NCI-H1930 (cell line): ENCODE data around the gene RHOT1.
"Not testable (repeated sequence)": the region's sequence is repeated elsewhere in the genome, so short reads cannot be mapped to it uniquely, and the experiment has no call there.

Source experiments
- DNase-seq, 2 experiments: peaks; one replicate each; lab custom pipeline; 2025; lab: John Stamatoyannopoulos, UW

RHOT1 gene

GRCh38 chr17:32227910-32228309 lies 85.6 kb downstream of the RHOT1 start:
- no peak for DNase-seq

GRCh38 chr17:32235588-32235987 lies 93.3 kb downstream of the RHOT1 start:
- no peak for DNase-seq

DNA sequence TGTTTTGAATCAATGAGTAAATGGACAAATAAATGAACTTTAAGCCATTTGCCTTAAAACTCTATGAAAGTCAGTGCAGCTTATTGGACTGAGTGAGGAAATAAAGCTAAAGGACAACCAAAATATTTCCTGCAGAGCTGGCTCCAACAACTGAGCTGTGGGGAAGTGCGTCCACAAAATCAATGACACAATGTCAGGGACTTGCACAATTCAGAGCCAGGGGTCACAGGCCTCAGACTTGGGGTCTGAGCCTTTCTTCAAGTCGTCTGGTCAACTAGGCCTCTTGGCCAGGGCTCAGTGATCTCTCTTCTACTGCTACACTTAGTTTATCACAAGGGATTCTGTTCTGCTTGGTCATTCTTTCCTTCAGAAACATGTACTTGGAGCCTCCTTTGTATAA lies 97.2 kb downstream of the RHOT1 start:
- DNase-seq: no peak

DNA sequence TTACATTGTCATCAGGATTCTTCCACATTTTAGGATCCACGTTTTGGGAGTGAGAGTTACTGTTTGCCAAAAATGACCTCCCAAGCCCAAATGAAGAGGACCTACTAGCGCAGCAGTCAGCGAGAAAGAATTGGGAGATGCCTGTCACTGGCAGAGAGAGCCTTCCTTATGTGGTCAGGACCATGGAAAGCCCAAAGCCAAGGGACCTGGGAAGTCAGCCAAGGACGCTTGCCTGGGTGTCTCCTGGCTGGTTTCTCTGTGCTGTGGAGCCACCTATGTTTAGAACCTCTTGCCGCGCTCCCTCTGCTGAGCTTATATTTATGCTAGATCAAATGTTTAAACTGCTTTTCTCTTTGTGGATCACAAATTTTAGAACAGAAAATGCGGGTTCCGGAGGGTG lies 98.4 kb downstream of the RHOT1 start:
- no peak for DNase-seq

DNA sequence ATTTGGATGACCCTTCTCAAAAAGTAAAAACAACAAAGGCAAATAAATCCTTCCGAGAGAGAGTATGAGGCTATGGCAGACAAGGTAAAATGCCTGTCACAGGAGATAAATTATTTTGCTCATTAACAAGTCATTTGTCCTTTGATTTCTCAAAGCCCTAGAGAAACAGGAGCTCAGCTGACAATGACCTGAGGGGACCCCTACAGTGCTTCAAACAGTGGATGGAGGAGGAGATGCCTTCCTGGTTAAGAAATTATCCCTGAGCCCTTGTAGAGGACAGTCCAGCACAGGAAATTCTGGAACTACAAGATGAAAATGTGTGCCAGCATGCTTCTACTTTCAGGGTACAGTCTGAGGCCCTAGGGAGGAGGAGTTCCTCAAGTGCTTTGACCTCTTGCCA lies 99.3 kb downstream of the RHOT1 start:
- no peak for DNase-seq

GRCh38 chr17:32249475-32249874 lies 107.2 kb downstream of the RHOT1 start:
- DNase-seq: no peak

- peak; percentile 48 to 69 for DNase-seq
These were observed 110.9 kb downstream of the RHOT1 start for GRCh38 chr17:32253117-32253611.

DNA sequence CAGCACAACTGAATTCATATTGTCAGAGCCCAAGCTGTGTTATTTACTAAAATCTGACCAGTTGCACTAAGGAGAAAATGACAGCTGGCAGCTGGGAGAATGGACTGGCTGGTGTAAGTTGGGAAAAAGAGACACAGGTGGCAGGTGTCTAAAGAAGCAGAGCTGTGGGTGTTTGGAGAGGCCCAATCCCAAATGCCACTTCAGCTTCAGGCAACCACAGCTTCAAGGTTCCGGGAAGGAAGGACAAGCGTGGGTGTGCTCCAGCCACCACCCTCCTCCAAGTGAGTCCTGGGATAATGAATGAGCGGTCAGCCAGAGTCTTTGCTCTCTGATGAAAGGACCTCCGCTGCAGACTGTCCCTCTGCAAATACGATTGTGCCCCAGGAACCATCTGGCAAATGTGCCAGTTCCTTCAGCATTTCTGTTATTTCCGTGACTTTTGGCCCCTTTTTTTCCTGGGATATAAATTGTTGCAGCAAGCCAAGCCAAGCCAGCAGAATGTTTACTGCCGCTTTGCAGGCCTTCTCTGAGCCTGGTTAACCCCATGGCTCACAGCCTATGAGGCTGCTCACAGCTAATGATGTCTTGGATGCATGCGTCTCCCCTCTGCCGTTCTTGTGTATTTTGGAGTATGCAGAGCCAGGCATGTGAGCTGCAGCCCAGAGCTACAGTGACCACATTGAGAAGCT lies 113.9 kb downstream of the RHOT1 start:
- no peak for DNase-seq

GRCh38 chr17:32256701-32257019 lies 114.4 kb downstream of the RHOT1 start:
- DNase-seq: no peak

DNA sequence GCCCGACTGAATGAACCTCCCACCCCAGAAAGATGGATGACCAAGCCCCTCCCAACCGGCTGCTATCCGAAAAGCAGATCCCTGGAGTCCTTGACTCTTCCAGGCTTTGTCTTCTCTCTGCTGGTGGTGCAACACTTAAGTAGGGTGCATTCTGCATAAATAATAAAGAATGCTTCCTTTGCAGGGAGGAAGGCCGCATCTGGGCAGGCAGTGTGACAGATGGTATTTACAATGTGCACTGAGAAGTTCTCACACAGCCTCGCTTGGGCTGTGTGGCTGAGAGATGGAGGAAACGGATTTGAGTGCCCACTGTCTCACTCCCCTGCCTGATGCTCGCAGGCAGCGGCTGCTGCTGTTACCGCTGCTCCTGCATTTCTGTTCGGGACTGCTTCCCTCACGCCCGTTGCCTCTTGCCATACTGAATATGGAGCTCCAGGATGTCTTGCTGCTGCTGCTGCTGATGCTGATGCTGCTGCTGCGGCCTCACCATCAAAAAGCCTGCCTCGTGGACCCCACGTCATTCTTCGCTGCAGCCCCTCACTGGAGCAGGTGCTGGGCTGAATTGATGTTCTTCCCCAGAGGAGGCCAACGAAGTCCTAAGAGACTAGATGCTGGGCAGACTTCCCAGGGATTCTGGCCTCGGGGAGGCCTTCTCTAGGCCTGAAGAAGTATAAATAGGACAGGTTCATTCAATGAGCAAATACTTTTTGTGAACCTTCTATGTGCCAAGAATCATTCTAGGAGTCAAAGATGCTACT lies 116.3 kb downstream of the RHOT1 start:
- DNase-seq: no peak

- DNase-seq: no peak
These were observed 117.3 kb downstream of the RHOT1 start for GRCh38 chr17:32259586-32259985.

- no peak for DNase-seq
These were observed 119.1 kb downstream of the RHOT1 start for GRCh38 chr17:32261417-32261736.

- DNase-seq: no peak
These were observed 119.7 kb downstream of the RHOT1 start for GRCh38 chr17:32261936-32262510.

DNA sequence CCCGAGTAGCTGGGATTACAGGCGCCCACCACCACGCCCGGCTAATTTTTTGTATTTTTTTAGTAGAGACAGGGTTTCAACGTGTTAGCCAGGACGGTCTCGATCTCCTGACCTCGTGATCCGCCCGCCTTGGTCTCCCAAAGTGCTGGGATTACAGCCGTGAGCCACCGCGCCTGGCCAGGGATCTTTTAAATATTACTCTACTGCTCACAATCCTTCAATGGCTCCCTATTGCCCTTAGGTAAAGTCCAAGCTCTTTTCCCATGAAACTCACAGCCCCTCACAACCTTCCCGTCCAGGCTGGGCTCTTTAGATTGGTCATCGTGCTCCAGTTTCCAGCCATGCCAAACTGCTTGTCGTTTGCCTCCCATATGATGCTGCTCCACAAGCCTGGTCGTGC lies 121.2 kb downstream of the RHOT1 start:
- DNase-seq: not testable (repeated sequence)

DNA sequence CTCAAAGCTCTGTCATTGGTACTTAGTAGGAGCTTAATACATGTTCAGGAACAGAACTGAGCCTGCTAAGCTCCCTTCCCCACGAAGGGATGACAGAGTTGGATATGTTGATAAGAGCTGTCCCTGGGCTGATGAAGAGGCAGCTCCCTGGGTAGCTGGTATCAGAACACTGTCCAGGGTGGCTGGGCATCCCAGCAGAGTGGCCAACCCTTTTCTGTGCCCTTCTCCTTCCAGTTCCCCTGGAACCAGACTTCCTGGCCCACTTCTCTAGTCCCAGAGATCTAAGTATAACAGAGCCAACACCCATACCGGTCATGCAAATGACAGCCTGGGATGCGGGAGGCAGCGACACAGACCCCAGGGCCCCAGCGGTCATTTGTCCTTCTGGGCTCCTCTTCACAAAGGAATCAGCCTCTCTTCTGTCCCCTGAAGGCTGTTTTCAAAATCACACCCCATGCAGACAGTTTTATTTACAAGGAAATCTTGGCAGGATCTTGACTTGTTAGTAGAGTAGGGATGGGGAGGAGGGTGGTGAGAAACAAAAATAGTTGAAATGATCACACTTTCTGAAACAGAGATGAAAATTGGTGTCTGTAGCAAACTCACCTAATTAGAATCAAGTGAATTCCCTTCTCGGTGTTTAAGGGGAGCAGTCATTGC lies 122.0 kb downstream of the RHOT1 start:
- no peak for DNase-seq

- DNase-seq: no peak
These were observed 122.5 kb downstream of the RHOT1 start for GRCh38 chr17:32264823-32265191.

- peak in 1 of 2 experiments; percentile 30 for DNase-seq
These were observed 123.1 kb downstream of the RHOT1 start, which contains the start of gene RHBDL3 for GRCh38 chr17:32265192-32265923. Gene RHBDL3 (plus strand): TSS chr17:32265832. CDS start chr17:32266190, 358 bp downstream.

DNA sequence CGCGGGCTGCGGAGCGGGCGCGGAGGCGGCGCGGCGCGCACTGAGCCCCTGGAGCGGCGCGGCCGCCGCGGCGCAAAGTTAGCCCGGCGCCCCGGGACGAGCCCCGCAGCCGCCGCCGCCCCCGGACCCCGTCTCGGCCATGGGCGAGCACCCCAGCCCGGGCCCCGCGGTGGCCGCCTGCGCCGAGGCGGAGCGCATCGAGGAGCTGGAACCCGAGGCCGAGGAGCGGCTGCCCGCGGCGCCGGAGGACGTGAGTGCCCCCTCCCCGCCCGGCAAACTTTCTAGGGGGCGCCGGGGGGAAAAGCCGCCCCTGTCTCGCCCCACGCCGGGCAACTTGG lies 123.7 kb downstream of the RHOT1 start:
- DNase-seq: no peak

DNA sequence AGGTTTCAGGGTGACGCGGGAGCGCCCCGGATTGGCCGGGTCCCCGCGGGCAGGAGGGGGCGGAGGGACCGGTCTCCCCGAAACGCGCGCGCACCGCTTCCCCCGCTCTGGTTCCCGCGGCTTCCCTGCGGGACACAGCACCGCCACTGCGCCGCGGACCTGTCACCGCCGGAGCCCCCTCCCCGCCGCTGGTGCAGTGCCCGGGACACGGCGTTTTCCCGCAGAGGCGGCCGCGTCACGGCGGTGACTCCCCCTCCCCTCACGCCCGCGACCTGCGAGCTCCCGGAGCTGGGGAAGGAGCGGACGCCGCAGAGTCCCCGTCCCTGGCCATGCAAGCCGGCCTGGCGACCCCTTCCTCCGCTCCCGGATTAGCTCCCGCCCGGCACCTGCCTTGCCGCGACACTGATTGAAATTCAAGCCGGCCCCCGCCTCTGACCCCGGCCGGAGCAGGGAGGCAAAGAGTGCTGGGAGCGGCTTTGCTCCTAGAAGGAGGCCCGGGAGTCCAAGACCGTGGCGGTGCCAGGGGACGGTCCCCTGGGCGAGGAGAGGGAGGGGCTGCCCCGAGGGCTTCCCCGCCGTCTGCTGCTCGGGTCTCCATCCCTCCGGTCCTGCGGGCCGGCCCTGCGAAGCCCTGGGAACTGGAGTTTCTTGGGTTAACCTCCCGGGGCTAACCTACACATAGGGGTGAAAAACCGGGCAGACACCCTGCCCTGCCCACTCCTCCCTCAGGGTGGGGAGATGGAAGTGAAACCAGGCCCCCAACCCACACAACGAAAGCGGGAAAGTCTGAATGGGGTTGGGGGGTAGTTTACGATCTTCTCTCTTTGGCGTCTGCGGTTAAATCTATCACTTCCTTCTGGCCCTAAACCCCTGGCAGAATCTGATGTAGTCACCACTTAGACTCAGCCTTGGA lies 124.3 kb downstream of the RHOT1 start:
- no peak for DNase-seq

- DNase-seq: no peak
These were observed 125.4 kb downstream of the RHOT1 start for GRCh38 chr17:32267690-32268205.

- no peak for DNase-seq
These were observed 126.5 kb downstream of the RHOT1 start for GRCh38 chr17:32268734-32269288.
